Measurements from ENCODE around the gene HENMT1.

Gene HENMT1

GRCh38 chr1:108628665-108629064 is 32.2 kb downstream of the HENMT1 start:
- DNase-seq (ENCODE audit: low read depth in 2 of 3, low spot score in 2 of 3), result no peak

- no peak for DNase-seq (ENCODE audit: low read depth in 2 of 3, low spot score in 2 of 3)
Measured at GRCh38 chr1:108627951-108628350, 32.9 kb downstream of the HENMT1 start.

- no peak for DNase-seq (ENCODE audit: low read depth in 2 of 3, low spot score in 2 of 3)
Measured at GRCh38 chr1:108627256-108627655, 33.6 kb downstream of the HENMT1 start.

- DNase-seq (ENCODE audit: low read depth in 2 of 3, low spot score in 2 of 3), result no peak
Measured at GRCh38 chr1:108624069-108624468, 36.8 kb downstream of the HENMT1 start.

GRCh38 chr1:108617724-108618056 is 43.2 kb downstream of the HENMT1 start:
- no peak for DNase-seq (ENCODE audit: low read depth in 2 of 3, low spot score in 2 of 3)

GRCh38 chr1:108617008-108617723 is 43.7 kb downstream of the HENMT1 start:
- no peak for DNase-seq (ENCODE audit: low read depth in 2 of 3, low spot score in 2 of 3)

DNA sequence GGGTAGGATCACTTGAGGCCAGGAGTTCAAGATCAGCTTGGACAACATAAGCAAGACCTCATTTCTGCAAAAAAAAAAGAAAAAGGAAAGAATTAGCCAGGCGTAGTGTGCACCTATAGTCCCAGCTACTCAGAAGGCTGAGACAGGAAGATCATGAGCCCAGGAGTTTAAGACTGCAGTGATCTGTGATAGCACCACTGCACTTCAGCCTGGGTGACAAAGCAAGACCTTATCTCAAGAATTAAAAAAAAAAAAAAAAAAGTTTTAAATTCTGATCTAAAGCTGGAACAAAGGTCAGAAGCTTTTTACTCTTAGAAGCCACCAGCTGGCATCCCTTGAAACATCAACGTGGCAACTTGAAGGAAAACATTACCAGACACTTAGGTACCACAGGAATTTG is 45.3 kb downstream of the HENMT1 start:
- no peak for DNase-seq (ENCODE audit: low read depth in 2 of 3, low spot score in 2 of 3)

DNA sequence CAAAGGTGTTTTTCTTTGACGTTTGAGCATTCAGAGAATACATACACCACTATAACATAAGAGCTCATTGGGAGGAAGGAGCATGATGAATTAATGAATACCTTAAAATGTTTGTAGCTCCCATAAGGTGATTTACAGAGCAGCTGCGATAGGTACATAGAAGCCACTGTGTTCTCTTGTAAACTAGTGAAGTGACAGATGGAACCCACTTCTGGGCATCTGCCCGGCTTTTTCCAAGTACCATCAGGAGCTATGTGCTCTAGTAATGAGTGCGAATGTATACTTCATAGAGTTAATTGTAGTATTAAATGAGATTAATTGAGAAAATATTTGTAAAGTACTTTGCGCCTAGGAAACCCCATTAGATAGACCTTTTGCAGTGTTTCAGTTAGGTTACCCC is 48.4 kb downstream of the HENMT1 start:
- DNase-seq (ENCODE audit: low read depth in 2 of 3, low spot score in 2 of 3), result no peak

DNA sequence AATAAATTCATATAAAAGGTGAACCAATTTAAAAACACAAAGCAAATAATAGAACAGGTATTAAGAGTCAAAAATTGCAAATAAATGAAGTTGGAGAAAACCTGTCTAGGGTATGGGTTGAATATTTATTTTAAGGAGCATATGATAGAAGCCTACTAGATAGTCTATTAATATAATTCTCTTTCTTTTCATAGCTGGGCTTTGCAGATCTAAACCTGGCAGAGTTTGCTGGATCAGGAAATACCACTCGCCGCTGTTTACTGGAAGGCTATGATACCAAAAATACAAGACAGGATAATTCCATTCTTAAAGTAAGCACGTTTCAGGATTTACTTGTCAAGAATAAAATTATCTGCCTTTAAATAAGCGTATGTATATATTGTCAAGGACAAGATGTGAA is 48.9 kb downstream of the HENMT1 start:
- DNase-seq (ENCODE audit: low read depth in 2 of 3, low spot score in 2 of 3), result no peak

GRCh38 chr1:108610073-108610472 is 50.8 kb downstream of the HENMT1 start:
- no peak for DNase-seq (ENCODE audit: low read depth in 2 of 3, low spot score in 2 of 3)

DNA sequence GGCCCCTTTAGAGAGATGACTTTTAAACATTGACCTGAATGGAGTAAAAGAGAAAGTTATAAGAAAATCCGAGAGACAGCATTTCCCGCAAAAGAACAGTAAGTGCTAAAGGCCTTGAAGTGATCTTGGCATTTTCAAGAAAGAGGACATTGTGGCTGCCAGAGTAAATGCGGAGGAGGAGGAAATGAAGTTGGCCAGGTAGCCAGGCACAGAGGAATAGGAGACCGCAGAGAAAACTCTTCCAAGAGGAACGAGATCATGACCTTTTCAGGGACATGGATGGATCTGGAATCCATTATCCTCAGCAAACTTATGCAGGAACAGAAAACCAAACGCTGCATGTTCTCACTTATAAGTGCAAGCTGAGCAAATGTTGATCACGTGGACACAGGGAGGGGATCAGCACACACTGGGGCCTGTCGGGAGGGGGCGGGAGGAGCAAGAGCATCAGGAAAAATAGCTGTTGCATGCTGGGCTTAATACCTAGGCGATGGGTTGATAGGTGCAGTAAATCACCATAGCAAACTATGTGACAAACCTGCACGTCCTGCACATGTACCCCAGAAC is 51.3 kb downstream of the HENMT1 start:
- no peak for DNase-seq (ENCODE audit: low read depth in 2 of 3, low spot score in 2 of 3)

DNA sequence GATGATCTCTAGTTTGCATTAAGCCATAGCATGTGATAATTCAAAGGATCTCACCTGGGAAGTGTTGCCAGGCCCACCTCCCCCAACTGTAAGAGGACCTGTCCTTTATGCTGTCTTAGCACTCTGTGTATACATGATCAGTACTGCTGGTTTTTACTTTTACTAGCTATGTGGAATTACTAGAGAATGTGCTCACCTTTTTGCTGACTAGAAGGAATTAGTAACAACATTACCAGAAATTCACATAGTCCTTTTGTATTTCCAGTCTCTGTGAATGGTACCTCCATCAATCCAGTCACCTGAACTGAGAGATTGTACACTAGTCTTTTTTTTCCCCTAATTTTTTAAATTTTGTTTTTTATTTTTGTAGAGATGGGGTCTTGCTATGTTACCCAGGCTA is 54.4 kb downstream of the HENMT1 start:
- no peak for DNase-seq (ENCODE audit: low read depth in 2 of 3, low spot score in 2 of 3)

- DNase-seq (ENCODE audit: low read depth in 2 of 3, low spot score in 2 of 3), result no peak
Measured at GRCh38 chr1:108605633-108606032, 55.3 kb downstream of the HENMT1 start.

DNA sequence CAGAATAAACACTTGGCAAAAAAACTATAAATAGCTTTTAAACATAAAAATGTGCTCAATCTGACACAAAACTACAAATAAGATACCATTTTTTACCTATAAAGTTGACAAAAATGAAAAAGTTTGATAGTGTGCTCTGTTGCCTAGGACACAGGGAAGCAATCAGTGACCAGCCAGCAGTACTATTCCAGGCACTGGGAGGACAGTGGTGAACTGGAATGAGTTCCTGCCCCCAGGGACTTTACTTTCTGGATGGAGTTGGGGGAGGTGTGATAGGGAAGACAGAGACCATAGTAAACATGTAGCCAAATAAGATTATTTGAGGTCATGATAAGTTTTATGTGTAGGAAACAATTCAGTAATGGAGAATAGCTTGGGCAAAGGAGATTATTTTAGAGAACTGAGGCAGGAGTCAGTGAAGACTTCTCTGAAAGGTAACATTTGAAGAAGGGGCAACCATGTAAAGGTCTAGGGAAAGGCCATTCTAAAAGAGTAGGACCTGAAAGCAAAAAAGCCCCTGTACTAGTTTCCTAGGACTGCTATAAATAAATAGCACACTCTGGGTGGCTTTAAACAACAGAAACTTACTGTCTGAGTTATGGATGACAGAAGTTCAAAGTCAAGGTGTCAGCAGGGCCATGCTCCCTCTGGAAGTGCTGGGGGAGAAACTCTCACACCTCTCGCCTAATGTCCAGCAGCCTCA is 59.0 kb downstream of the HENMT1 start:
- no peak for DNase-seq (ENCODE audit: low read depth in 2 of 3, low spot score in 2 of 3)

DNA sequence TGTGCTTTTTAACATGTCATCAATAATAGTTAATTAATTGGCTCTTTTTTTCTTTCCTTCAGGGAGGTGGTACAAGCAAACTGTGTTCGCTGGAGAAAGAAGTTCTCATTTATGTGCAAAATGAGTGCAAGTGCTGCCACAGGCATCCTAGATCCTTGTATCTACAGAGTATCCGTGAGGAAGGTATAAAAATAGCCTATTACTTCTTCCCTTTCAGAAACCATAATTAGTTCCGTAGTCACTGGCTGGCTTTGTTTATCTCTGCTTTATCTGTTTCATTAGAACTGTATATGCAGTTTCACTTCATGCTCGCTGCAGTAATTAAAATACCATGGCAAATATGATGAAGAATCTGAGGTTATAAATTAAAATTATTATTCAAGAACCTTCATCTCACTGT is 60.4 kb downstream of the HENMT1 start:
- DNase-seq (ENCODE audit: low read depth in 2 of 3, low spot score in 2 of 3), result no peak

GRCh38 chr1:108598340-108598739 is 62.6 kb downstream of the HENMT1 start:
- no peak for DNase-seq (ENCODE audit: low read depth in 2 of 3, low spot score in 2 of 3)

All from activated CD8-positive, alpha-beta memory T cell treated with anti-CD3 and anti-CD28 coated beads for 48 hours (primary cell).